Tibial nerve (tissue), 4 donors: ENCODE data around the gene PLXNB1. TPM values are rescaled to one million over a fixed set of nuclear protein-coding genes. Genes with fewer than 3 reads are reported as not detected.

Experiments used
- DNase-seq, 2 donors: peaks; one replicate each; pipeline ENCODE4 v3.0.0-alpha.2; 2019; ENCODE audit warnings: low spot score in 2 of 2
- H3K27ac ChIP-seq, 4 donors: fragments of 200-600 bp; sonication (generic) in 3 of 4; one replicate each; pipeline ENCODE4 v1.5.1; 2017 to 2019; ENCODE audit warnings: mild to moderate bottlenecking in 1 of 4
- H3K27me3 ChIP-seq, 2 donors: fragments of 200-600 bp; sonication (generic) in 1 of 2; one replicate each; pipeline versions ENCODE4 v1.5.1 to v1.6.0; 2017 to 2019
- H3K36me3 ChIP-seq, 3 donors: fragments of 200-600 bp; sonication (generic); one replicate each; pipeline ENCODE4 v1.5.1; 2018 to 2019
- H3K4me1 ChIP-seq, 4 donors: fragments of 200-600 bp; sonication (generic) in 3 of 4; one replicate each; pipeline ENCODE4 v1.5.1; 2017 to 2019
- H3K4me3 ChIP-seq, 4 donors: fragments of 200-600 bp; sonication (generic) in 3 of 4; one replicate each; pipeline ENCODE4 v1.5.1; 2017 to 2019; ENCODE audit warnings: mild to moderate bottlenecking in 1 of 4, moderate library complexity in 1 of 4
- H3K9me3 ChIP-seq, 4 donors: fragments of 200-600 bp; sonication (generic) in 3 of 4; one replicate each; pipeline ENCODE4 v1.5.1; 2017 to 2019
- CTCF ChIP-seq, 5 experiments: fragments of 200-600 bp in 3 of 5; fragments of 450-650 bp in 2 of 5; sonication (generic) in 3 of 5; IDR thresholded peaks; one replicate each; pipeline ENCODE4 v1.5.1; 2016 to 2019; ENCODE audit warnings: antibody characterized with exemption in 5 of 5, mild to moderate bottlenecking in 3 of 5, moderate library complexity in 2 of 5
- EP300 ChIP-seq, 2 donors: sonication (generic); formaldehyde crosslinking; IDR thresholded peaks; one replicate each; pipeline ENCODE4 v1.6.1; 2017; ENCODE audit warnings: antibody characterized with exemption in 2 of 2, mild to moderate bottlenecking in 1 of 2
- POLR2A ChIP-seq, 2 donors: fragments of 450-650 bp; IDR thresholded peaks; one replicate each; pipeline ENCODE4 v1.6.1; 2017; ENCODE audit warnings: antibody characterized with exemption in 2 of 2, mild to moderate bottlenecking in 2 of 2, moderate library complexity in 2 of 2
- WGBS, 2 donors: methylation state at CpG; one replicate each; pipeline ENCODE4 v1.1.5; 2018; 5-methylcytosine and 5-hydroxymethylcytosine counted together
- total RNA-seq, 4 donors: library from RNA; depleted of rRNA; stranded (reverse); fragments of >200 nt; gene quantifications; one replicate each; pipeline ENCODE4 v1.1.0, GENCODE V29; 2016

PLXNB1 gene
- total RNA-seq, 4 donors from 2014 or later = 216 to 379 (median 339) TPM

DNA sequence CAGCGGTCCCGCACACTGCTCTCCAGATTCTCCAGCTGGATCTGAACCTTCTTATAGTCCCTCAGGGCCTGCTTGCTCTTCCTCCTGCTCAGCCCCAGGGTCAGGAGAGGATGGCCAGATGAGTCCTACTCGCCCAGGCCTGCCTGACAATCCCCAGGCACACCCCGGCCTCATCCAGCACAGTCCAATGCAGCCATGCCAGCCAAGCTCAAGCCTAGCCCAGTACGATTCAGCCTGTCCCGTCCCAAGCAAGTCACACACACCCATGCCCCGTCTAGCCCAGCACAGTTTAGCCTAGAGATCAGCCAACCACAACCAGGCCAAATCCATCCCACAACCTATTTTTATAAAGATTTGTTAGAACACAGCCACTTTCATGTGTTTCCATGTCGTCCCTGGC, 16.8 kb downstream of the PLXNB1 start:
- DNase-seq = no peak
- peak overlapping the region in 1 of 4 donors; percentile 55 for H3K27ac ChIP-seq

GRCh38 chr3:48412375-48413001, 17.4 kb downstream of the PLXNB1 start:
- TF ChIP-seq EP300 (IDR thresholded peaks at IDR 0.05) (no peak), CTCF (IDR thresholded peaks at IDR 0.05) (no peak), POLR2A (IDR thresholded peaks at IDR 0.05) (no peak)
- Histone ChIP-seq H3K36me3 (peaks cover 6 to 100% (median 11%) of the 10 kb centered on the region in 3 donors), H3K27me3 (no peaks in the 10 kb centered on the region), H3K9me3 (no peaks in the 10 kb centered on the region), H3K4me3 (no peak overlapping the region), H3K27ac (peak overlapping the region in 1 of 4 donors; percentile 55), H3K4me1 (peaks cover 0 to 5% (median 0%) of the 10 kb centered on the region in 4 donors)
- 89 to 95% methylated on average over 18 of the region's 19 CpGs for WGBS, 2 donors
- DNase-seq = no peak

More for the DNA sequence above, 16.8 kb downstream of the PLXNB1 start:
- 71 to 75% methylated on average over 7 to 8 of the region's 8 CpGs for WGBS, 2 donors
- Histone ChIP-seq H3K36me3 (peaks cover 6 to 100% (median 11%) of the 10 kb centered on the region in 3 donors), H3K9me3 (no peaks in the 10 kb centered on the region), H3K4me1 (peaks cover 0 to 5% (median 0%) of the 10 kb centered on the region in 4 donors), H3K4me3 (no peak overlapping the region), H3K27me3 (no peaks in the 10 kb centered on the region)
- TF ChIP-seq CTCF (IDR thresholded peaks at IDR 0.05) = no peak
- no peak for TF ChIP-seq POLR2A (IDR thresholded peaks at IDR 0.05)
- TF ChIP-seq EP300 (IDR thresholded peaks at IDR 0.05) = no peak

DNA sequence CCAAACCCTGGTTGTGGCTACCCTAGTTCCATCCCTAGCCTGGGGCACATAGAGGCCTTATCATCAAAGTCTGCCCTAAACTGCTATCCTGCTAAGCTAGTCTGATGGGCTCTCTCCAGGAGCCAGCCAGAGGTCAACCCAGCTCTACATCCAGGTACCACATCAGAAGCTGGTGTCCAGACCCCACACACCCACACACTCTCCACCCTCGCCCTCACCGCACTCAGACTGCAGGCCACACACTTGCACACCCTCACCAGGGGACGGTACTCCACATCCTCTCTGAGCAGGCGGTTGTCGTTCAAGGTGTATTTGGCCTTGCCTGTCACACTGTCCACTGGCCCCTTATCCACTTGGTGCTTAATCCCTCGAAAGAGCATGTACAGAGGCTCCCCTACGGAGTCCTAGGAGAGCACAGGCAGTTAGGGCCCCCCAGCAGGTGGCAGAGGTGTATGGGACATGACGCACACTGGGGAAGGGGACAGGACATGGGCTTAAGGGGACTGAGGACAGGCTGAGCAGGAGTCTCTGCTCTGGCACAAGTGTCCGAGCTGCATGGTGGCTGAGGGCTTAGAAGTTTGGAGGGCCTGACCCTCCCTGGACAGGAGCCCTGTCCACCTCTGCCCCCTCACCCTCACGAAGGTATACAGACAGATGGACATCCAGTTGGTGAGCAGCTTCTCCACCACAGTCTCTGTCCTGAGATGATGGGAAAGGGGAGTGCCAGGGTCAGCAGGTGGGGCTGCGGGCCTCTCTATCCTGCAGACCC, 18.1 kb downstream of the PLXNB1 start:
- H3K36me3 ChIP-seq = peaks cover 6 to 100% (median 11%) of the 10 kb centered on the region in 3 donors
- no peaks in the 10 kb centered on the region for H3K27me3 ChIP-seq
- H3K27ac ChIP-seq = no peak overlapping the region
- WGBS, 2 donors = 94 to 95% methylated on average over 9 of the region's 11 CpGs
- peak in 1 of 2 donors; percentile 4 for DNase-seq
- TF ChIP-seq CTCF (IDR thresholded peaks at IDR 0.05) = no peak
- TF ChIP-seq POLR2A (IDR thresholded peaks at IDR 0.05) = no peak
- TF ChIP-seq EP300 (IDR thresholded peaks at IDR 0.05) = no peak
- peaks cover 0 to 5% (median 0%) of the 10 kb centered on the region in 4 donors for H3K4me1 ChIP-seq
- H3K9me3 ChIP-seq = no peaks in the 10 kb centered on the region
- H3K4me3 ChIP-seq = no peak overlapping the region

DNA sequence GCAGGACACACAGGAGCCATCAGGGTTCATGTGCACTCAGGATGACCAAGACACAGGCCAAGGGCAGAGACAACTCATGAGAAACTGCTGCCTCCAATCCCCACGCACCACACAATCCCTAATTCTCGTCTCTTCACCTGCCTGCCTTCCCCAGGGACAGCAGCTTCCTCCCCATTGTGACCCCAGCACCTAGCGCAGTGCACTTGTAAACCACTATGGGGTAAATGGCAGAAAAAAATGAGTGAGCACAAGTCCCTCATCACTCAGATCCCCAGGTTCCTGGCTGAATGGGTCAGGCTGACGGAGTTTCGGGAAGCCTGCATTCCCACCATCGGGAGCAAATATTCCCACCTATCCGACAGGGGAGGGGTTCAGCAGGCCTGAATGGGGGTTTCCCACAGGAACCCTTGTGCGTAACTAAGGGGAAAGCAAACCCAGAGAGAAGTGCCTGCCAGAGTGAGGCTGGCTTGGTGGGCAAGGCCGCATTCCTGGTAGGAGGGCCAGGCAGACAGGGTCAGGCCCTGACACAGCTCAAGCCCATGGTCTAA, 18.8 kb downstream of the PLXNB1 start:
- H3K9me3 ChIP-seq = no peaks in the 10 kb centered on the region

More for the DNA sequence above, 18.8 kb downstream of the PLXNB1 start:
- TF ChIP-seq POLR2A (IDR thresholded peaks at IDR 0.05) (no peak), EP300 (IDR thresholded peaks at IDR 0.05) (no peak), CTCF (IDR thresholded peaks at IDR 0.05) (no peak)
- H3K27ac ChIP-seq = no peak overlapping the region
- no peak for DNase-seq
- H3K4me1 ChIP-seq = peaks cover 0 to 5% (median 0%) of the 10 kb centered on the region in 4 donors
- WGBS, 2 donors = 93 to 96% methylated on average over 8 to 9 of the region's 9 CpGs
- peaks cover 6 to 100% (median 11%) of the 10 kb centered on the region in 3 donors for H3K36me3 ChIP-seq
- no peaks in the 10 kb centered on the region for H3K27me3 ChIP-seq
- no peak overlapping the region for H3K4me3 ChIP-seq
